ENCODE data around the gene IPMK. TPM values are rescaled to one million over a fixed set of nuclear protein-coding genes. Genes with fewer than 3 reads are reported as not detected.

Gene IPMK
- total and polyA plus RNA-seq, 2 donors (not counting 3 experiments of a cell fraction or from before 2014, with no cell fraction given), result 1.4 to 8.1 TPM

DNA sequence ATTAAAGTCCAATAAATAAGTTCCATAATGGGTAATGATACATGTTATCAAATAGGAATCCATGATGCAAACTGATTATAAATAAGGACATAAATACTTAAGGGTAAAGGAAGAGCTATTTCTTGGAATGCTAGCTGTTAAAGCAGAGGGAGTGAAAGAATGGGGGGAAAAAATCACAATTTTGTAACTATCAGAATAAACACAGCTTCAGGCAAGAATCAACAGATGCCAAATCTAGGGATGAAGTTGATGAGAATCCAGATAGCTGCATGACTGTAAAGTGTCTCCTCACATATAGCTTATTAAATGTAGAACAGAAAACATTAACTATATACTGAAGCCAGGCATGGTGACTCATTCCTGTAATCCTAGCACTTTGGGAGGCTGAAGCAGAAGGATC lies 4.9 kb downstream of the IPMK start:
- DNase-seq (ENCODE audit: low read depth, low spot score), result no peak
- peaks cover 28% of the 10 kb centered on the region for H3K4me1 ChIP-seq (ENCODE audit: control insufficient read depth, extremely low read depth, insufficient read depth, low read length)
- no peak for FAIRE-seq
- peaks cover 2% of the 10 kb centered on the region for H4K20me1 ChIP-seq (replicated peaks; ENCODE audit: control insufficient read depth, extremely low read depth, insufficient read depth, low read length)
- H3K4me3 ChIP-seq (replicated peaks in 1 of 3; ENCODE audit: insufficient read depth in 1 of 3, low read depth in 1 of 3, low read length in 3 of 3), result no peak overlapping the region
- H2AFZ ChIP-seq (ENCODE audit: low read depth, low read length), result no peak overlapping the region
- CTCF ChIA-PET, result interaction anchor here (1.0 kb wide), 1 partner anchor 26 kb away, joined by 4 read pairs; no protein-coding TSS in a partner anchor
- H3K27ac ChIP-seq (ENCODE audit: insufficient read depth, low read depth, low read length), result no peak overlapping the region
- no peaks in the 10 kb centered on the region for H3K27me3 ChIP-seq (ENCODE audit: control insufficient read depth in 2 of 2, insufficient read depth in 2 of 2, low read length in 2 of 2)
- no peaks in the 10 kb centered on the region for H3K36me3 ChIP-seq (ENCODE audit: control insufficient read depth in 2 of 2, extremely low read depth in 1 of 2, insufficient read depth in 2 of 2, low read length in 2 of 2)
- no peak overlapping the region for H3K9ac ChIP-seq (replicated peaks; ENCODE audit: extremely low read depth, insufficient read depth, low read length)
- no peaks in the 10 kb centered on the region for H3K9me1 ChIP-seq (replicated peaks; ENCODE audit: control insufficient read depth, extremely low read depth, insufficient read depth, low read length)
- BruUV-seq (replicated peaks), result no TSS peak
- dilution Hi-C loops (cut with MboI; ENCODE audit: extremely low pct_ligation_motif_present, low sequenced_read_pairs), result no loop called here
- H3K79me2 ChIP-seq (ENCODE audit: control insufficient read depth, insufficient read depth, low read length), result peaks cover 49% of the 10 kb centered on the region
- POLR2A ChIA-PET, result interaction anchor here (0.8 kb wide), 1 partner anchor 10 kb away, joined by 3 read pairs; no protein-coding TSS in a partner anchor
- TF ChIP-seq MYC (IDR thresholded peaks at IDR 0.05; ENCODE audit: low read depth, low read length) (no peak), EZH2 (IDR thresholded peaks at IDR 0.05; ENCODE audit: borderline replicate concordance, low read depth, low read length, severe bottlenecking) (no peak), JUN (IDR thresholded peaks at IDR 0.05; ENCODE audit: borderline replicate concordance, insufficient read depth, insufficient read length, low read depth) (no peak), GATA2 (IDR thresholded peaks at IDR 0.05; ENCODE audit: insufficient read depth, insufficient read length, low read depth, low read length) (no peak), FOS (IDR thresholded peaks at IDR 0.05; ENCODE audit: borderline replicate concordance, insufficient read depth, low read length) (no peak), POLR2A (IDR thresholded peaks at IDR 0.05; ENCODE audit: low read depth, low read length) (no peak), POLR2AphosphoS5 (IDR thresholded peaks at IDR 0.05; ENCODE audit: insufficient read depth, low read depth, low read length) (no peak)
- TF ChIP-seq, protein P1, sequence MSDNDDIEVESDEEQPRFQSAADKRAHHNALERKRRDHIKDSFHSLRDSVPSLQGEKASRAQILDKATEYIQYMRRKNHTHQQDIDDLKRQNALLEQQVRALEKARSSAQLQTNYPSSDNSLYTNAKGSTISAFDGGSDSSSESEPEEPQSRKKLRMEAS (IDR thresholded peaks at IDR 0.05; ENCODE audit: insufficient read depth, insufficient read length), result no peak
- TF ChIP-seq, protein P2, sequence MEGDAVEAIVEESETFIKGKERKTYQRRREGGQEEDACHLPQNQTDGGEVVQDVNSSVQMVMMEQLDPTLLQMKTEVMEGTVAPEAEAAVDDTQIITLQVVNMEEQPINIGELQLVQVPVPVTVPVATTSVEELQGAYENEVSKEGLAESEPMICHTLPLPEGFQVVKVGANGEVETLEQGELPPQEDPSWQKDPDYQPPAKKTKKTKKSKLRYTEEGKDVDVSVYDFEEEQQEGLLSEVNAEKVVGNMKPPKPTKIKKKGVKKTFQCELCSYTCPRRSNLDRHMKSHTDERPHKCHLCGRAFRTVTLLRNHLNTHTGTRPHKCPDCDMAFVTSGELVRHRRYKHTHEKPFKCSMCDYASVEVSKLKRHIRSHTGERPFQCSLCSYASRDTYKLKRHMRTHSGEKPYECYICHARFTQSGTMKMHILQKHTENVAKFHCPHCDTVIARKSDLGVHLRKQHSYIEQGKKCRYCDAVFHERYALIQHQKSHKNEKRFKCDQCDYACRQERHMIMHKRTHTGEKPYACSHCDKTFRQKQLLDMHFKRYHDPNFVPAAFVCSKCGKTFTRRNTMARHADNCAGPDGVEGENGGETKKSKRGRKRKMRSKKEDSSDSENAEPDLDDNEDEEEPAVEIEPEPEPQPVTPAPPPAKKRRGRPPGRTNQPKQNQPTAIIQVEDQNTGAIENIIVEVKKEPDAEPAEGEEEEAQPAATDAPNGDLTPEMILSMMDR (IDR thresholded peaks at IDR 0.05; ENCODE audit: extremely low read depth in 1 of 2, insufficient read depth in 1 of 2, low read depth in 1 of 2, low read length in 2 of 2), result no peak
- intact Hi-C loops (cut with micrococcal nuclease), result no loop called here
- no peaks in the 10 kb centered on the region for H3K9me3 ChIP-seq (replicated peaks; ENCODE audit: control insufficient read depth, insufficient read depth, low read length)
- H3K4me2 ChIP-seq (ENCODE audit: insufficient read depth, low read length), result no peak overlapping the region

Measured in endothelial cell of umbilical vein (primary cell).